IMR-90 (cell line): ENCODE data around the gene PTPRF. TPM values are rescaled to one million over a fixed set of nuclear protein-coding genes. Genes with fewer than 3 reads are reported as not detected.

Experiments
- ATAC-seq: fragments of 200-7000 bp; cut with Tn5 transposase; 2 replicates; pipeline ENCODE4 v1.9.1; 2020; ENCODE audit warnings: low read depth, mild to moderate bottlenecking, moderate library complexity
- BruUV-seq: library from RNA; stranded (reverse); fragments of 400-500 nt; replicated peaks from 2 replicates; lab custom pipeline; 2021; lab: Mats Ljungman, UMichigan
- CTCF ChIA-PET: fragments of 300-600 bp; formaldehyde crosslinking; extraction: SDS; loops from one replicate; lab custom pipeline; 2021; ENCODE audit warnings: antibody characterized with exemption; lab: Yijun Ruan, JAX
- POLR2A ChIA-PET: fragments of 300-600 bp; sonication (Branson Sonifier 250); formaldehyde crosslinking; loops from one replicate; lab custom pipeline; 2022; ENCODE audit warnings: antibody characterized with exemption; ENCODE audit not compliant: unreplicated experiment; lab: Charles Lee
- DNase-seq: peaks from one replicate; pipeline ENCODE4 v3.0.0; 2013
- H2AFZ ChIP-seq: replicated peaks from 2 replicates; pipeline ENCODE3; 2013; ENCODE audit warnings: low read length, mild to moderate bottlenecking; ENCODE audit not compliant: poor library complexity
- H2AK5ac ChIP-seq: 2 replicates; pipeline ENCODE4 v1.6.1; 2013; ENCODE audit warnings: low read depth, low read length, inconsistent platforms
- H2AK9ac ChIP-seq: replicated peaks from 2 replicates; pipeline ENCODE3; 2013; ENCODE audit warnings: mild to moderate bottlenecking, low read depth, low read length, moderate library complexity; ENCODE audit not compliant: poor library complexity
- H2BK120ac ChIP-seq: 2 replicates; pipeline ENCODE4 v1.6.1; 2013; ENCODE audit warnings: low read depth, low read length, inconsistent platforms
- H2BK15ac ChIP-seq: 3 replicates; pipeline ENCODE4 v1.6.1; 2013; ENCODE audit warnings: low read depth, low read length, inconsistent platforms
- H2BK20ac ChIP-seq: 2 replicates; pipeline ENCODE4 v1.6.1; 2013; ENCODE audit warnings: low read depth, mild to moderate bottlenecking, inconsistent platforms, low read length, moderate library complexity
- H2BK5ac ChIP-seq: 2 replicates; pipeline ENCODE4 v1.6.1; 2013; ENCODE audit warnings: mild to moderate bottlenecking, low read depth, low read length, inconsistent platforms; ENCODE audit not compliant: poor library complexity, severe bottlenecking
- H3K14ac ChIP-seq: replicated peaks from 2 replicates; pipeline ENCODE4 v1.6.1; 2013; ENCODE audit warnings: low read depth, low read length, inconsistent platforms
- H3K18ac ChIP-seq: 2 replicates; pipeline ENCODE4 v1.6.1; 2013; ENCODE audit warnings: low read depth, low read length, control low read depth
- H3K23ac ChIP-seq: 2 replicates; pipeline ENCODE4 v1.6.1; 2013; ENCODE audit warnings: low read depth, low read length, inconsistent platforms
- H3K27ac ChIP-seq: 2 replicates; pipeline ENCODE4 v1.5.1; 2013; ENCODE audit warnings: mild to moderate bottlenecking, control low read depth, low read length; ENCODE audit not compliant: insufficient read depth
- H3K27me3 ChIP-seq: 2 replicates; pipeline ENCODE4 v1.6.1; 2013; ENCODE audit warnings: low read length; ENCODE audit not compliant: control insufficient read depth, insufficient read depth
- H3K36me3 ChIP-seq: 2 replicates; pipeline ENCODE4 v1.6.1; 2013; ENCODE audit warnings: low read length, mixed read lengths; ENCODE audit not compliant: control insufficient read depth, insufficient read depth
- H3K4ac ChIP-seq: 2 replicates; pipeline ENCODE4 v1.6.1; 2013; ENCODE audit warnings: low read depth, low read length, inconsistent platforms
- H3K4me1 ChIP-seq: 2 replicates; pipeline ENCODE4 v1.6.1; 2013; ENCODE audit warnings: low read length, mixed read lengths; ENCODE audit not compliant: control insufficient read depth, insufficient read depth
- H3K4me2 ChIP-seq: 2 replicates; pipeline ENCODE4 v1.6.1; 2013; ENCODE audit warnings: low read depth, mild to moderate bottlenecking, control low read depth, low read length, moderate library complexity
- H3K4me3 ChIP-seq: 2 replicates; pipeline ENCODE4 v1.5.1; 2013; ENCODE audit warnings: low read depth, mild to moderate bottlenecking, control low read depth, low read length, moderate library complexity; ENCODE audit not compliant: insufficient read depth
- H3K56ac ChIP-seq: 2 replicates; pipeline ENCODE4 v1.6.1; 2013; ENCODE audit warnings: low read length, inconsistent platforms; ENCODE audit not compliant: insufficient read depth; ENCODE audit errors: extremely low read depth
- H3K79me1 ChIP-seq, 2 experiments: 2 replicates each; pipeline ENCODE4 v1.6.1; 2013; ENCODE audit warnings: low read length in 2 of 2, inconsistent platforms in 1 of 2, low read depth in 1 of 2
- H3K9ac ChIP-seq: 2 replicates; pipeline ENCODE4 v1.6.1; 2013; ENCODE audit warnings: low read depth, low read length, control low read depth
- H3K9me1 ChIP-seq: 2 replicates; pipeline ENCODE4 v1.6.1; 2013; ENCODE audit warnings: low read length, inconsistent platforms; ENCODE audit not compliant: insufficient read depth
- H3K9me3 ChIP-seq: 2 replicates; pipeline ENCODE4 v1.6.1; 2013; ENCODE audit warnings: low read length; ENCODE audit not compliant: control insufficient read depth, insufficient read depth
- H4K20me1 ChIP-seq: 2 replicates; pipeline ENCODE4 v1.6.1; 2013; ENCODE audit warnings: low read length, inconsistent platforms; ENCODE audit not compliant: insufficient read depth
- H4K5ac ChIP-seq: 2 replicates; pipeline ENCODE4 v1.6.1; 2013; ENCODE audit warnings: mild to moderate bottlenecking, low read depth, low read length, control low read depth
- H4K8ac ChIP-seq, 2 experiments: 2 replicates each; pipeline ENCODE4 v1.6.1; 2013; ENCODE audit warnings: low read depth in 2 of 2, low read length in 2 of 2, control low read depth in 1 of 2, inconsistent platforms in 1 of 2
- H4K91ac ChIP-seq: 2 replicates; pipeline ENCODE4 v1.6.1; 2013; ENCODE audit warnings: low read depth, low read length, inconsistent platforms; ENCODE audit not compliant: insufficient read depth
- BHLHE40 ChIP-seq: fragments of 150-350 bp; IDR thresholded peaks from 2 replicates; pipeline ENCODE4 v1.6.1; 2016; ENCODE audit warnings: mild to moderate bottlenecking, low read depth, low read length
- CEBPB ChIP-seq: IDR thresholded peaks from 2 replicates; pipeline ENCODE4 v1.6.1; 2012; ENCODE audit warnings: low read depth, low read length, improper control_type of control experiment
- CHD1 ChIP-seq: IDR thresholded peaks from 2 replicates; pipeline ENCODE4 v1.6.1; 2012; ENCODE audit warnings: low read depth, low read length, improper control_type of control experiment
- CTCF ChIP-seq: conservative IDR thresholded peaks from 2 replicates; pipeline ENCODE4 v1.5.1; 2012; ENCODE audit warnings: mild to moderate bottlenecking, low read depth, low read length, improper control_type of control experiment
- ELK1 ChIP-seq: fragments of 150-350 bp; IDR thresholded peaks from 2 replicates; pipeline ENCODE4 v1.6.1; 2016; ENCODE audit warnings: low read depth, mild to moderate bottlenecking, low read length, moderate library complexity, borderline replicate concordance
- FOS ChIP-seq: fragments of 150-350 bp; IDR thresholded peaks from 2 replicates; pipeline ENCODE4 v1.6.1; 2016; ENCODE audit warnings: low read depth, low read length
- MAFK ChIP-seq: IDR thresholded peaks from 2 replicates; pipeline ENCODE4 v1.6.1; 2012; ENCODE audit warnings: low read depth, low read length, improper control_type of control experiment
- MAZ ChIP-seq: IDR thresholded peaks from 2 replicates; pipeline ENCODE4 v1.6.1; 2012; ENCODE audit warnings: low read depth, mild to moderate bottlenecking, low read length, improper control_type of control experiment, moderate library complexity, borderline replicate concordance
- MXI1 ChIP-seq: IDR thresholded peaks from 2 replicates; pipeline ENCODE4 v1.6.1; 2012; ENCODE audit warnings: low read depth, mild to moderate bottlenecking, low read length, moderate library complexity, borderline replicate concordance
- NFE2L2 ChIP-seq: fragments of 150-350 bp; IDR thresholded peaks from 2 replicates; pipeline ENCODE4 v1.6.1; 2016; ENCODE audit warnings: low read depth, mild to moderate bottlenecking, low read length
- POLR2A ChIP-seq: IDR thresholded peaks from 2 replicates; pipeline ENCODE4 v1.6.1; 2012; ENCODE audit warnings: mild to moderate bottlenecking, low read depth, low read length
- RAD21 ChIP-seq: IDR thresholded peaks from 2 replicates; pipeline ENCODE4 v1.6.1; 2012; ENCODE audit warnings: low read length, improper control_type of control experiment
- RCOR1 ChIP-seq: IDR thresholded peaks from 2 replicates; pipeline ENCODE4 v1.6.1; 2012; ENCODE audit warnings: mild to moderate bottlenecking, low read length, improper control_type of control experiment; ENCODE audit not compliant: insufficient replicate concordance
- RFX5 ChIP-seq: IDR thresholded peaks from 2 replicates; pipeline ENCODE4 v1.8.0; 2012; ENCODE audit warnings: low read depth, mild to moderate bottlenecking, low read length, moderate library complexity
- SMC3 ChIP-seq: fragments of 150-350 bp; IDR thresholded peaks from 2 replicates; pipeline ENCODE4 v1.6.1; 2016; ENCODE audit warnings: low read depth, mild to moderate bottlenecking, antibody characterized with exemption, low read length, moderate library complexity
- USF2 ChIP-seq: fragments of 150-350 bp; IDR thresholded peaks from 2 replicates; pipeline ENCODE4 v1.6.1; 2017; ENCODE audit warnings: mild to moderate bottlenecking, antibody characterized with exemption, low read length, low read depth
- WGBS, 2 experiments: methylation state at CpG; one replicate each; pipeline versions ENCODE4 v1.1.5 to v1.1.7; 2013; ENCODE audit warnings: missing lambda C conversion rate in 2 of 2; ENCODE audit not compliant: insufficient read length in 1 of 2; ENCODE audit errors: extremely low coverage in 2 of 2; 5-methylcytosine and 5-hydroxymethylcytosine counted together
- dilution Hi-C: fragments of 300-500 bp; cut with HindIII; formaldehyde crosslinking; loops from one replicate; pipeline ENCODE4 v1.14.3; 2018; ENCODE audit warnings: low sequenced_read_pairs; ENCODE audit not compliant: unreplicated experiment
- in situ Hi-C: fragments of 300-500 bp; cut with MboI; formaldehyde crosslinking; loops from 3 replicates; pipeline ENCODE4 v1.14.3; 2019; ENCODE audit warnings: low sequenced_read_pairs, inconsistent platforms, mixed read lengths
- intact Hi-C: fragments of 100-400 bp; cut with micrococcal nuclease; formaldehyde crosslinking; loops from 2 replicates; pipeline ENCODE4 v1.10.0; 2022
- polyA plus RNA-seq, 3 experiments: library from polyadenylated mRNA; depleted of rRNA; stranded (reverse); fragments of >200 nt; gene quantifications; 2 replicates each; pipeline ENCODE4 v1.2.3, GENCODE V29; 2012; ENCODE audit warnings: low replicate concordance in 1 of 3
- total RNA-seq: library from RNA; depleted of rRNA; stranded (reverse); fragments of >200 nt; gene quantifications from 2 replicates; pipeline ENCODE4 v1.2.3, GENCODE V29; 2012

Gene PTPRF
- total and polyA plus RNA-seq, 2 of the 4 experiments (the other 2 are of a cell fraction) = 25.8 to 92.3 TPM

GRCh38 chr1:43597721-43598120 is 67.0 kb downstream of the PTPRF start:
- dilution Hi-C loops = no loop called here
- Histone ChIP-seq H3K9me3 (no peaks in the 10 kb centered on the region), H4K5ac (no peak overlapping the region), H4K8ac (no peak overlapping the region), H3K4ac (no peak overlapping the region), H3K56ac (no peak overlapping the region), H3K4me3 (no peak overlapping the region), H3K4me2 (no peak overlapping the region), H3K9ac (no peak overlapping the region), H2AFZ (no peak overlapping the region), H2BK120ac (no peak overlapping the region), H3K4me1 (no peaks in the 10 kb centered on the region), H2AK5ac (no peak overlapping the region), H2BK20ac (no peak overlapping the region), H3K27ac (no peak overlapping the region), H2BK15ac (no peak overlapping the region), H3K18ac (no peak overlapping the region), H3K14ac (no peak overlapping the region), H3K27me3 (no peaks in the 10 kb centered on the region), H2AK9ac (no peak overlapping the region), H3K9me1 (peaks cover 14% of the 10 kb centered on the region), H4K20me1 (peaks cover 5% of the 10 kb centered on the region; the same call in 1 of the 2 replicates), H3K23ac (no peak overlapping the region), H3K79me1 (peaks cover 12 to 29% of the 10 kb centered on the region in 2 experiments), H2BK5ac (no peak overlapping the region), H4K91ac (no peak overlapping the region), H3K36me3 (peaks cover 33% of the 10 kb centered on the region)
- whole genome bisulfite sequencing, 2 experiments = 98% methylated on average over 18 of the region's 31 CpGs; no CpG with 5 or more reads in 1 of the 2 experiments
- intact Hi-C loops = no loop called here
- in situ Hi-C loops = no loop called here
- no TSS peak for BruUV-seq
- TF ChIP-seq RCOR1 = no peak
- no peak for TF ChIP-seq BHLHE40
- TF ChIP-seq MAFK = no peak
- no peak for TF ChIP-seq MAZ
- no peak for TF ChIP-seq MXI1
- no peak for TF ChIP-seq FOS
- no peak for TF ChIP-seq CEBPB
- TF ChIP-seq SMC3 = no peak
- TF ChIP-seq POLR2A = no peak
- no peak for TF ChIP-seq CHD1
- TF ChIP-seq CTCF = no peak
- TF ChIP-seq RFX5 = no peak
- TF ChIP-seq USF2 = no peak
- TF ChIP-seq ELK1 = no peak
- no peak for TF ChIP-seq NFE2L2
- TF ChIP-seq RAD21 = no peak
- DNase-seq (no peak), ATAC-seq (no peak)
- ChIA-PET POLR2A (no interaction called here), CTCF (no interaction called here)
